HEK293 (cell line): Measurements from ENCODE around the gene RPL13A.

Experiments used
- GLI4 ChIP-seq: fragments of 450-650 bp; formaldehyde crosslinking; IDR thresholded peaks from 2 replicates; pipeline ENCODE4 v1.5.1; 2016; ENCODE audit warnings: missing biosample characterization, missing genetic modification characterization
- GLIS1 ChIP-seq: fragments of 450-650 bp; formaldehyde crosslinking; IDR thresholded peaks from 2 replicates; pipeline ENCODE4 v1.5.1; 2016; ENCODE audit warnings: missing biosample characterization, missing genetic modification characterization
- KLF10 ChIP-seq: fragments of 450-650 bp; IDR thresholded peaks from 2 replicates; pipeline ENCODE4 v1.5.1; 2018; ENCODE audit warnings: missing biosample characterization, mild to moderate bottlenecking, missing genetic modification characterization
- SETDB1 ChIP-seq: IDR thresholded peaks from one replicate; pipeline ENCODE4 v1.6.1; 2017; ENCODE audit warnings: mild to moderate bottlenecking, low read length, moderate library complexity, mixed read lengths; ENCODE audit not compliant: insufficient read length
- SP2 ChIP-seq: fragments of 450-650 bp; formaldehyde crosslinking; IDR thresholded peaks from 2 replicates; pipeline ENCODE4 v1.5.1; 2016; ENCODE audit warnings: missing biosample characterization, missing genetic modification characterization
- WT1 ChIP-seq: fragments of 450-650 bp; formaldehyde crosslinking; IDR thresholded peaks from 2 replicates; pipeline ENCODE4 v1.5.1; 2016; ENCODE audit warnings: missing biosample characterization, missing genetic modification characterization
- ZFP69B ChIP-seq: fragments of 450-650 bp; formaldehyde crosslinking; IDR thresholded peaks from 2 replicates; pipeline ENCODE4 v1.5.1; 2016; ENCODE audit warnings: missing biosample characterization, missing genetic modification characterization
- ZIC2 ChIP-seq: fragments of 450-650 bp; formaldehyde crosslinking; IDR thresholded peaks from 2 replicates; pipeline ENCODE4 v1.5.1; 2016; ENCODE audit warnings: missing biosample characterization, missing genetic modification characterization
- ZNF10 ChIP-seq: fragments of 450-650 bp; formaldehyde crosslinking; IDR thresholded peaks from 2 replicates; pipeline ENCODE4 v1.5.1; 2017; ENCODE audit warnings: missing biosample characterization, missing genetic modification characterization
- ZNF239 ChIP-seq: fragments of 450-650 bp; formaldehyde crosslinking; IDR thresholded peaks from 2 replicates; pipeline ENCODE4 v1.5.1; 2016; ENCODE audit warnings: missing biosample characterization, missing genetic modification characterization
- ZNF266 ChIP-seq: fragments of 450-650 bp; formaldehyde crosslinking; IDR thresholded peaks from 2 replicates; pipeline ENCODE4 v1.5.1; 2016; ENCODE audit warnings: missing biosample characterization, missing genetic modification characterization, low read depth
- ZNF37A ChIP-seq: fragments of 450-650 bp; IDR thresholded peaks from 2 replicates; pipeline ENCODE4 v1.5.1; 2018; ENCODE audit warnings: missing biosample characterization, missing genetic modification characterization
- ZNF423 ChIP-seq: fragments of 450-650 bp; formaldehyde crosslinking; IDR thresholded peaks from 2 replicates; pipeline ENCODE4 v1.5.1; 2016; ENCODE audit warnings: missing biosample characterization, missing genetic modification characterization
- ZNF426 ChIP-seq: fragments of 450-650 bp; formaldehyde crosslinking; IDR thresholded peaks from 2 replicates; pipeline ENCODE4 v1.5.1; 2017; ENCODE audit warnings: missing biosample characterization, missing genetic modification characterization, mild to moderate bottlenecking, inconsistent platforms, moderate library complexity
- ZNF610 ChIP-seq: fragments of 450-650 bp; formaldehyde crosslinking; IDR thresholded peaks from 2 replicates; pipeline ENCODE4 v1.5.1; 2016; ENCODE audit warnings: missing biosample characterization, missing genetic modification characterization, borderline replicate concordance
- ZNF660 ChIP-seq: fragments of 450-650 bp; IDR thresholded peaks from 2 replicates; pipeline ENCODE4 v1.5.1; 2018; ENCODE audit warnings: missing biosample characterization, mild to moderate bottlenecking, missing genetic modification characterization
- ZNF747 ChIP-seq: fragments of 450-650 bp; formaldehyde crosslinking; IDR thresholded peaks from 2 replicates; pipeline ENCODE4 v1.5.1; 2016; ENCODE audit warnings: missing biosample characterization, missing genetic modification characterization
- ZNF777 ChIP-seq: fragments of 450-650 bp; formaldehyde crosslinking; IDR thresholded peaks from 2 replicates; pipeline ENCODE4 v1.5.1; 2017; ENCODE audit warnings: missing biosample characterization, missing genetic modification characterization, borderline replicate concordance
- TF ChIP-seq, protein P1 (sequence below): fragments of 450-650 bp; formaldehyde crosslinking; IDR thresholded peaks from 2 replicates; pipeline ENCODE4 v1.5.1; 2016; ENCODE audit warnings: missing biosample characterization, missing genetic modification characterization
- TF ChIP-seq, protein P2 (sequence below): fragments of 450-650 bp; formaldehyde crosslinking; IDR thresholded peaks from 2 replicates; pipeline ENCODE4 v1.5.1; 2016; ENCODE audit warnings: missing biosample characterization, missing genetic modification characterization
- TF ChIP-seq, protein P3 (sequence below): fragments of 450-650 bp; formaldehyde crosslinking; IDR thresholded peaks from 2 replicates; pipeline ENCODE4 v1.5.1; 2016; ENCODE audit warnings: missing biosample characterization, missing genetic modification characterization
- TF ChIP-seq, protein P4 (sequence below): fragments of 450-650 bp; formaldehyde crosslinking; IDR thresholded peaks from 2 replicates; pipeline ENCODE4 v1.5.1; 2017; ENCODE audit warnings: missing biosample characterization, missing genetic modification characterization
- TF ChIP-seq, protein P5 (sequence below): fragments of 450-650 bp; formaldehyde crosslinking; IDR thresholded peaks from 2 replicates; pipeline ENCODE4 v1.5.1; 2016; ENCODE audit warnings: missing biosample characterization, missing genetic modification characterization
- TF ChIP-seq, protein P6 (sequence below): fragments of 450-650 bp; IDR thresholded peaks from 2 replicates; pipeline ENCODE4 v1.5.1; 2018; ENCODE audit warnings: missing biosample characterization, missing genetic modification characterization
- TF ChIP-seq, protein P7 (sequence below): fragments of 450-650 bp; formaldehyde crosslinking; IDR thresholded peaks from 2 replicates; pipeline ENCODE4 v1.5.1; 2016; ENCODE audit warnings: missing biosample characterization, missing genetic modification characterization
- TF ChIP-seq, protein P8 (sequence below): fragments of 450-650 bp; formaldehyde crosslinking; IDR thresholded peaks from 2 replicates; pipeline ENCODE4 v1.5.1; 2016; ENCODE audit warnings: missing biosample characterization, missing genetic modification characterization

RPL13A gene

DNA sequence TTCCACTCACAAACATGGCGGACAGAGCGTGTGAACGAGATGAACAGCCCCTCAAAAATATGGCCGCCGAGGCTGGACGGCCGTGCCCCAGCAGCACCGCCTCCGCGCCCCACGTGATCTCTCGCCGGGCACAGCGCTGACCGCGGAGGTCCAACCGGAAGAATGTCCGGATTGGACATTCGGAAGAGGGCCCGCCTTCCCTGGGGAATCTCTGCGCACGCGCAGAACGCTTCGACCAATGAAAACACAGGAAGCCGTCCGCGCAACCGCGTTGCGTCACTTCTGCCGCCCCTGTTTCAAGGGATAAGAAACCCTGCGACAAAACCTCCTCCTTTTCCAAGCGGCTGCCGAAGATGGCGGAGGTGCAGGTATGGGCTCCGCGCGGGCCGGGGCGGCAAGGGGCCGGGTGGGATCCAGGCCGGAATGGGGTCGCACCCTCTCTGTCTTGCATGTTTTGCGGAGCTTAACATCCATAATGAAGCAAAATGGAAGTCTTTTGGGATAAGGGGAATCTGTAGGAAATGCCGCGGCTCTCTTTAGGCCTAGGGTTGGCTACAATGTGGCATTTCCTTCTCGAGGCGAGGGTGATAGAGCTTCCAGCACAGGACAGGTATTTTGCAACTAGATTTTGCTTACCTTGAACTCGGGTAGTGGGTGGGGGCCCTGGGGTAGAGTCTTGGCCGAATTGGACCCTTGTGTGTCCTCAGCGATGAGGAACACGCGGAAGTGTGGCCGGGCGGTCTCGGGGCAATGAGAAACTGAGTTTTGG lies at the start of gene RPL13A (continued):
- TF ChIP-seq, protein P1, sequence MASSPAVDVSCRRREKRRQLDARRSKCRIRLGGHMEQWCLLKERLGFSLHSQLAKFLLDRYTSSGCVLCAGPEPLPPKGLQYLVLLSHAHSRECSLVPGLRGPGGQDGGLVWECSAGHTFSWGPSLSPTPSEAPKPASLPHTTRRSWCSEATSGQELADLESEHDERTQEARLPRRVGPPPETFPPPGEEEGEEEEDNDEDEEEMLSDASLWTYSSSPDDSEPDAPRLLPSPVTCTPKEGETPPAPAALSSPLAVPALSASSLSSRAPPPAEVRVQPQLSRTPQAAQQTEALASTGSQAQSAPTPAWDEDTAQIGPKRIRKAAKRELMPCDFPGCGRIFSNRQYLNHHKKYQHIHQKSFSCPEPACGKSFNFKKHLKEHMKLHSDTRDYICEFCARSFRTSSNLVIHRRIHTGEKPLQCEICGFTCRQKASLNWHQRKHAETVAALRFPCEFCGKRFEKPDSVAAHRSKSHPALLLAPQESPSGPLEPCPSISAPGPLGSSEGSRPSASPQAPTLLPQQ (tag by site-specific recombination), result peak; percentile 61
- TF ChIP-seq ZNF426 (tag by site-specific recombination), result no peak
- no peak for TF ChIP-seq ZNF239 (tag by site-specific recombination)
- peak; percentile 85 for TF ChIP-seq ZNF660 (tag by site-specific recombination)
- TF ChIP-seq WT1 (tag by site-specific recombination), result no peak
- TF ChIP-seq, protein P2, sequence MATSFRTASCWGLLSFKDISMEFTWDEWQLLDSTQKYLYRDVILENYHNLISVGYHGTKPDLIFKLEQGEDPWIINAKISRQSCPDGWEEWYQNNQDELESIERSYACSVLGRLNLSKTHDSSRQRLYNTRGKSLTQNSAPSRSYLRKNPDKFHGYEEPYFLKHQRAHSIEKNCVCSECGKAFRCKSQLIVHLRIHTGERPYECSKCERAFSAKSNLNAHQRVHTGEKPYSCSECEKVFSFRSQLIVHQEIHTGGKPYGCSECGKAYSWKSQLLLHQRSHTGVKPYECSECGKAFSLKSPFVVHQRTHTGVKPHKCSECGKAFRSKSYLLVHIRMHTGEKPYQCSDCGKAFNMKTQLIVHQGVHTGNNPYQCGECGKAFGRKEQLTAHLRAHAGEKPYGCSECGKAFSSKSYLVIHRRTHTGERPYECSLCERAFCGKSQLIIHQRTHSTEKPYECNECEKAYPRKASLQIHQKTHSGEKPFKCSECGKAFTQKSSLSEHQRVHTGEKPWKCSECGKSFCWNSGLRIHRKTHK (tag by site-specific recombination), result no peak
- TF ChIP-seq ZNF10 (tag by site-specific recombination), result no peak
- TF ChIP-seq ZNF777 (tag by site-specific recombination), result no peak
- TF ChIP-seq ZFP69B (tag by site-specific recombination), result no peak
- no peak for TF ChIP-seq ZNF266
- TF ChIP-seq, protein P3, sequence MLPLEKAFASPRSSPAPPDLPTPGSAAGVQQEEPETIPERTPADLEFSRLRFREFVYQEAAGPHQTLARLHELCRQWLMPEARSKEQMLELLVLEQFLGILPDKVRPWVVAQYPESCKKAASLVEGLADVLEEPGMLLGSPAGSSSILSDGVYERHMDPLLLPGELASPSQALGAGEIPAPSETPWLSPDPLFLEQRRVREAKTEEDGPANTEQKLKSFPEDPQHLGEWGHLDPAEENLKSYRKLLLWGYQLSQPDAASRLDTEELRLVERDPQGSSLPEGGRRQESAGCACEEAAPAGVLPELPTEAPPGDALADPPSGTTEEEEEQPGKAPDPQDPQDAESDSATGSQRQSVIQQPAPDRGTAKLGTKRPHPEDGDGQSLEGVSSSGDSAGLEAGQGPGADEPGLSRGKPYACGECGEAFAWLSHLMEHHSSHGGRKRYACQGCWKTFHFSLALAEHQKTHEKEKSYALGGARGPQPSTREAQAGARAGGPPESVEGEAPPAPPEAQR (tag by site-specific recombination), result peak; percentile 14; the same call in 1 of the 2 replicates
- TF ChIP-seq, protein P4, sequence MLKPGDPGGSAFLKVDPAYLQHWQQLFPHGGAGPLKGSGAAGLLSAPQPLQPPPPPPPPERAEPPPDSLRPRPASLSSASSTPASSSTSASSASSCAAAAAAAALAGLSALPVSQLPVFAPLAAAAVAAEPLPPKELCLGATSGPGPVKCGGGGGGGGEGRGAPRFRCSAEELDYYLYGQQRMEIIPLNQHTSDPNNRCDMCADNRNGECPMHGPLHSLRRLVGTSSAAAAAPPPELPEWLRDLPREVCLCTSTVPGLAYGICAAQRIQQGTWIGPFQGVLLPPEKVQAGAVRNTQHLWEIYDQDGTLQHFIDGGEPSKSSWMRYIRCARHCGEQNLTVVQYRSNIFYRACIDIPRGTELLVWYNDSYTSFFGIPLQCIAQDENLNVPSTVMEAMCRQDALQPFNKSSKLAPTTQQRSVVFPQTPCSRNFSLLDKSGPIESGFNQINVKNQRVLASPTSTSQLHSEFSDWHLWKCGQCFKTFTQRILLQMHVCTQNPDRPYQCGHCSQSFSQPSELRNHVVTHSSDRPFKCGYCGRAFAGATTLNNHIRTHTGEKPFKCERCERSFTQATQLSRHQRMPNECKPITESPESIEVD (tag by site-specific recombination), result no peak
- no peak for TF ChIP-seq ZNF747
- TF ChIP-seq, protein P5, sequence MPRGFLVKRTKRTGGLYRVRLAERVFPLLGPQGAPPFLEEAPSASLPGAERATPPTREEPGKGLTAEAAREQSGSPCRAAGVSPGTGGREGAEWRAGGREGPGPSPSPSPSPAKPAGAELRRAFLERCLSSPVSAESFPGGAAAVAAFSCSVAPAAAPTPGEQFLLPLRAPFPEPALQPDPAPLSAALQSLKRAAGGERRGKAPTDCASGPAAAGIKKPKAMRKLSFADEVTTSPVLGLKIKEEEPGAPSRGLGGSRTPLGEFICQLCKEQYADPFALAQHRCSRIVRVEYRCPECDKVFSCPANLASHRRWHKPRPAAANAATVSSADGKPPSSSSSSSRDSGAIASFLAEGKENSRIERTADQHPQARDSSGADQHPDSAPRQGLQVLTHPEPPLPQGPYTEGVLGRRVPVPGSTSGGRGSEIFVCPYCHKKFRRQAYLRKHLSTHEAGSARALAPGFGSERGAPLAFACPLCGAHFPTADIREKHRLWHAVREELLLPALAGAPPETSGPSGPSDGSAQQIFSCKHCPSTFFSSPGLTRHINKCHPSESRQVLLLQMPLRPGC, result peak; percentile 48; the same call in 1 of the 2 replicates
- peak; percentile 58 for TF ChIP-seq KLF10 (tag by site-specific recombination)
- no peak for TF ChIP-seq SETDB1
- peak; percentile 68 for TF ChIP-seq GLIS1 (tag by site-specific recombination)
- TF ChIP-seq GLI4 (tag by site-specific recombination), result 0 out of 2 replicates have a peak, but pooled peaks have one; percentile 62
- TF ChIP-seq ZNF37A (tag by site-specific recombination), result no peak
- TF ChIP-seq ZNF423, result no peak
- no peak for TF ChIP-seq ZIC2 (tag by site-specific recombination)
- TF ChIP-seq, protein P6, sequence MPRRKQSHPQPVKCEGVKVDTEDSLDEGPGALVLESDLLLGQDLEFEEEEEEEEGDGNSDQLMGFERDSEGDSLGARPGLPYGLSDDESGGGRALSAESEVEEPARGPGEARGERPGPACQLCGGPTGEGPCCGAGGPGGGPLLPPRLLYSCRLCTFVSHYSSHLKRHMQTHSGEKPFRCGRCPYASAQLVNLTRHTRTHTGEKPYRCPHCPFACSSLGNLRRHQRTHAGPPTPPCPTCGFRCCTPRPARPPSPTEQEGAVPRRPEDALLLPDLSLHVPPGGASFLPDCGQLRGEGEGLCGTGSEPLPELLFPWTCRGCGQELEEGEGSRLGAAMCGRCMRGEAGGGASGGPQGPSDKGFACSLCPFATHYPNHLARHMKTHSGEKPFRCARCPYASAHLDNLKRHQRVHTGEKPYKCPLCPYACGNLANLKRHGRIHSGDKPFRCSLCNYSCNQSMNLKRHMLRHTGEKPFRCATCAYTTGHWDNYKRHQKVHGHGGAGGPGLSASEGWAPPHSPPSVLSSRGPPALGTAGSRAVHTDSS, result peak; percentile 33; the same call in 1 of the 2 replicates
- TF ChIP-seq, protein P7, sequence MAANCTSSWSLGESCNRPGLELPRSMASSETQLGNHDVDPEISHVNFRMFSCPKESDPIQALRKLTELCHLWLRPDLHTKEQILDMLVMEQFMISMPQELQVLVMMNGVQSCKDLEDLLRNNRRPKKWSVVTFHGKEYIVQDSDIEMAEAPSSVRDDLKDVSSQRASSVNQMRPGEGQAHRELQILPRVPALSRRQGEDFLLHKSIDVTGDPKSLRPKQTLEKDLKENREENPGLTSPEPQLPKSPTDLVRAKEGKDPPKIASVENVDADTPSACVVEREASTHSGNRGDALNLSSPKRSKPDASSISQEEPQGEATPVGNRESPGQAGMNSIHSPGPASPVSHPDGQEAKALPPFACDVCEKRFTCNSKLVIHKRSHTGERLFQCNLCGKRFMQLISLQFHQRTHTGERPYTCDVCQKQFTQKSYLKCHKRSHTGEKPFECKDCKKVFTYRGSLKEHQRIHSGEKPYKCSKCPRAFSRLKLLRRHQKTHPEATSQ (tag by site-specific recombination), result peak; percentile 77; the same call in 1 of the 2 replicates
- TF ChIP-seq ZNF610 (tag by site-specific recombination), result peak; percentile 61; the same call in 1 of the 2 replicates
- peak; percentile 97 for TF ChIP-seq SP2 (tag by site-specific recombination)
- TF ChIP-seq, protein P8, sequence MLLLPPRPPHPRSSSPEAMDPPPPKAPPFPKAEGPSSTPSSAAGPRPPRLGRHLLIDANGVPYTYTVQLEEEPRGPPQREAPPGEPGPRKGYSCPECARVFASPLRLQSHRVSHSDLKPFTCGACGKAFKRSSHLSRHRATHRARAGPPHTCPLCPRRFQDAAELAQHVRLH (tag by site-specific recombination), result peak; percentile 96
